HUES64 (cell line): ENCODE measurements around the gene AMBRA1.
"Not testable (repeated sequence)": the region's sequence is repeated elsewhere in the genome, so short reads cannot be mapped to it uniquely, and the experiment has no call there.

ENCODE experiments used
- H3K27ac ChIP-seq: 2 replicates; pipeline ENCODE4 v1.7.0; 2013; ENCODE audit warnings: low read depth, low read length, inconsistent platforms
- H3K27me3 ChIP-seq: 2 replicates; pipeline ENCODE4 v1.6.1; 2013; ENCODE audit warnings: mild to moderate bottlenecking, low read length; ENCODE audit not compliant: insufficient read depth
- H3K36me3 ChIP-seq: 2 replicates; pipeline ENCODE4 v1.6.1; 2013; ENCODE audit warnings: mild to moderate bottlenecking, low read length; ENCODE audit not compliant: insufficient read depth
- H3K4me1 ChIP-seq: 2 replicates; pipeline ENCODE4 v1.6.1; 2013; ENCODE audit warnings: mild to moderate bottlenecking, low read length, moderate library complexity; ENCODE audit not compliant: insufficient read depth
- H3K4me3 ChIP-seq: 2 replicates; pipeline ENCODE4 v1.5.1; 2013; ENCODE audit warnings: mild to moderate bottlenecking, low read length, moderate library complexity
- H3K9ac ChIP-seq: 2 replicates; pipeline ENCODE4 v1.6.1; 2013; ENCODE audit warnings: mild to moderate bottlenecking, low read depth, low read length
- H3K9me3 ChIP-seq: 2 replicates; pipeline ENCODE4 v1.6.1; 2013; ENCODE audit warnings: low read depth, low read length; ENCODE audit not compliant: insufficient read depth
- WGBS: fragments of 150-250, 120-280 bp; methylation state at CpG from one replicate; pipeline ENCODE4 v1.1.7; 2013; ENCODE audit warnings: missing lambda C conversion rate; 5-methylcytosine and 5-hydroxymethylcytosine counted together

The AMBRA1 gene

GRCh38 chr11:46527591-46528130, 66.2 kb downstream of the AMBRA1 start:
- Histone ChIP-seq H3K9me3 (no peaks in the 10 kb centered on the region), H3K27ac (no peak overlapping the region), H3K36me3 (no peaks in the 10 kb centered on the region), H3K4me3 (no peak overlapping the region), H3K27me3 (no peaks in the 10 kb centered on the region), H3K9ac (no peak overlapping the region), H3K4me1 (peaks cover 15% of the 10 kb centered on the region)
- no CpG with 5 or more reads among the region's 1 CpG for WGBS

GRCh38 chr11:46526216-46527215, 67.3 kb downstream of the AMBRA1 start:
- Histone ChIP-seq H3K9ac (no peak overlapping the region), H3K4me1 (peaks cover 20% of the 10 kb centered on the region)

GRCh38 chr11:46524201-46524770, 69.5 kb downstream of the AMBRA1 start:
- H3K36me3 ChIP-seq: no peaks in the 10 kb centered on the region
- H3K4me1 ChIP-seq: peaks cover 24% of the 10 kb centered on the region
- H3K27me3 ChIP-seq: no peaks in the 10 kb centered on the region
- H3K4me3 ChIP-seq: no peak overlapping the region
- no peak overlapping the region for H3K9ac ChIP-seq
- H3K9me3 ChIP-seq: no peaks in the 10 kb centered on the region
- no peak overlapping the region for H3K27ac ChIP-seq

More at GRCh38 chr11:46526216-46527215, 67.3 kb downstream of the AMBRA1 start:
- H3K27ac ChIP-seq: no peak overlapping the region
- no peaks in the 10 kb centered on the region for H3K9me3 ChIP-seq
- no peaks in the 10 kb centered on the region for H3K27me3 ChIP-seq
- WGBS: 96% methylated on average over 1 of the region's 2 CpGs
- H3K36me3 ChIP-seq: no peaks in the 10 kb centered on the region
- H3K4me3 ChIP-seq: no peak overlapping the region

GRCh38 chr11:46523290-46523689, 70.5 kb downstream of the AMBRA1 start:
- WGBS: 68% methylated on average over 6 of the region's 6 CpGs
- H3K9ac ChIP-seq: no peak overlapping the region
- no peaks in the 10 kb centered on the region for H3K27me3 ChIP-seq
- no peak overlapping the region for H3K27ac ChIP-seq
- peaks cover 16% of the 10 kb centered on the region for H3K4me1 ChIP-seq
- no peaks in the 10 kb centered on the region for H3K36me3 ChIP-seq
- H3K9me3 ChIP-seq: no peaks in the 10 kb centered on the region
- H3K4me3 ChIP-seq: no peak overlapping the region

- H3K4me3 ChIP-seq: no peak overlapping the region
- no peak overlapping the region for H3K9ac ChIP-seq
- H3K4me1 ChIP-seq: peaks cover 16% of the 10 kb centered on the region
- no peaks in the 10 kb centered on the region for H3K27me3 ChIP-seq
- 83% methylated on average over 4 of the region's 5 CpGs for WGBS
- no peaks in the 10 kb centered on the region for H3K9me3 ChIP-seq
- no peaks in the 10 kb centered on the region for H3K36me3 ChIP-seq
- no peak overlapping the region for H3K27ac ChIP-seq
Measured at GRCh38 chr11:46522682-46523281, 71.0 kb downstream of the AMBRA1 start.

GRCh38 chr11:46521961-46522681, 71.7 kb downstream of the AMBRA1 start:
- Histone ChIP-seq H3K27me3 (no peaks in the 10 kb centered on the region), H3K9me3 (no peaks in the 10 kb centered on the region), H3K4me1 (peaks cover 16% of the 10 kb centered on the region), H3K36me3 (no peaks in the 10 kb centered on the region), H3K27ac (no peak overlapping the region), H3K4me3 (no peak overlapping the region), H3K9ac (no peak overlapping the region)
- 80% methylated on average over 4 of the region's 4 CpGs for WGBS

- H3K36me3 ChIP-seq: no peaks in the 10 kb centered on the region
- peaks cover 16% of the 10 kb centered on the region for H3K4me1 ChIP-seq
- no peaks in the 10 kb centered on the region for H3K9me3 ChIP-seq
- no peak overlapping the region for H3K9ac ChIP-seq
- no peak overlapping the region for H3K27ac ChIP-seq
- no peaks in the 10 kb centered on the region for H3K27me3 ChIP-seq
- 94% methylated on average over 8 of the region's 8 CpGs for WGBS
- no peak overlapping the region for H3K4me3 ChIP-seq
Measured at GRCh38 chr11:46520971-46521745, 72.7 kb downstream of the AMBRA1 start.

GRCh38 chr11:46519351-46519750, 74.5 kb downstream of the AMBRA1 start:
- Histone ChIP-seq H3K27ac (no peak overlapping the region), H3K4me3 (no peak overlapping the region), H3K4me1 (peaks cover 16% of the 10 kb centered on the region), H3K9me3 (no peaks in the 10 kb centered on the region), H3K9ac (no peak overlapping the region), H3K27me3 (no peaks in the 10 kb centered on the region), H3K36me3 (no peaks in the 10 kb centered on the region)
- WGBS: 93% methylated on average over 3 of the region's 3 CpGs

- 95% methylated on average over 6 of the region's 7 CpGs for WGBS
- H3K36me3 ChIP-seq, H3K27me3 ChIP-seq, H3K4me3 ChIP-seq, H3K9me3 ChIP-seq, H3K9ac ChIP-seq, H3K27ac ChIP-seq: not testable (repeated sequence)
- H3K4me1 ChIP-seq: peaks cover 16% of the 10 kb centered on the region
Measured at GRCh38 chr11:46518928-46519327, 74.9 kb downstream of the AMBRA1 start.

- WGBS: 95% methylated on average over 1 of the region's 1 CpG
- peaks cover 16% of the 10 kb centered on the region for H3K4me1 ChIP-seq
- H3K27me3 ChIP-seq: no peaks in the 10 kb centered on the region
- H3K4me3 ChIP-seq: no peak overlapping the region
- H3K27ac ChIP-seq: no peak overlapping the region
- H3K9me3 ChIP-seq: no peaks in the 10 kb centered on the region
- no peak overlapping the region for H3K9ac ChIP-seq
- no peaks in the 10 kb centered on the region for H3K36me3 ChIP-seq
Measured at GRCh38 chr11:46514370-46514769, 79.5 kb downstream of the AMBRA1 start.
